PFSK-1 (cell line): ENCODE data around the gene PHF12.

Source experiments
- FOXP2 ChIP-seq: optimal IDR thresholded peaks from 2 replicates; pipeline ENCODE3; 2011; ENCODE audit warnings: borderline replicate concordance, control low read depth, inconsistent platforms; ENCODE audit not compliant: insufficient read depth; ENCODE audit errors: extremely low read length, extremely low read depth
- POLR2AphosphoS5 ChIP-seq: IDR thresholded peaks from 2 replicates; pipeline ENCODE4 v1.6.1; 2012; ENCODE audit warnings: low read depth, mild to moderate bottlenecking, control low read depth, low read length, moderate library complexity
- REST ChIP-seq, 2 experiments: IDR thresholded peaks; 2 replicates each; pipeline versions ENCODE4 v1.6.1 to v1.8.0; 2011 to 2012; ENCODE audit warnings: low read depth in 2 of 2, low read length in 2 of 2, control low read depth in 1 of 2, inconsistent platforms in 1 of 2, mild to moderate bottlenecking in 1 of 2, moderate library complexity in 1 of 2; ENCODE audit not compliant: insufficient read depth in 1 of 2
- SIN3A ChIP-seq: IDR thresholded peaks from 2 replicates; pipeline ENCODE4 v1.6.1; 2012; ENCODE audit warnings: mild to moderate bottlenecking, low read length, moderate library complexity, borderline replicate concordance; ENCODE audit not compliant: insufficient read depth
- TAF1 ChIP-seq: IDR thresholded peaks from 2 replicates; pipeline ENCODE4 v1.6.1; 2012; ENCODE audit warnings: low read length, control low read depth, borderline replicate concordance; ENCODE audit not compliant: insufficient read depth

PHF12 gene

GRCh38 chr17:28885951-28886350, 65.4 kb downstream of the PHF12 start:
- TF ChIP-seq TAF1 = no peak
- no peak for TF ChIP-seq FOXP2
- no peak for TF ChIP-seq SIN3A
- TF ChIP-seq REST (IDR thresholded peaks at IDR 0.05; ENCODE audit: insufficient read depth in 1 of 2, low read depth in 2 of 2, low read length in 2 of 2) = no peak
- no peak for TF ChIP-seq POLR2AphosphoS5

GRCh38 chr17:28885363-28885762, 66.0 kb downstream of the PHF12 start:
- no peak for TF ChIP-seq REST (IDR thresholded peaks at IDR 0.05; ENCODE audit: insufficient read depth in 1 of 2, low read depth in 2 of 2, low read length in 2 of 2)
- no peak for TF ChIP-seq FOXP2
- no peak for TF ChIP-seq POLR2AphosphoS5
- TF ChIP-seq SIN3A = no peak
- TF ChIP-seq TAF1 = no peak

- TF ChIP-seq SIN3A = no peak
- no peak; the same call in 1 of the 2 replicates for TF ChIP-seq POLR2AphosphoS5
- no peak for TF ChIP-seq TAF1
- TF ChIP-seq FOXP2 = no peak
- no peak for TF ChIP-seq REST (IDR thresholded peaks at IDR 0.05; ENCODE audit: insufficient read depth in 1 of 2, low read depth in 2 of 2, low read length in 2 of 2)
Observed at GRCh38 chr17:28883967-28884702, 67.2 kb downstream of the PHF12 start.

- no peak for TF ChIP-seq REST (IDR thresholded peaks at IDR 0.05; ENCODE audit: insufficient read depth in 1 of 2, low read depth in 2 of 2, low read length in 2 of 2)
- no peak for TF ChIP-seq SIN3A
- no peak for TF ChIP-seq FOXP2
- TF ChIP-seq POLR2AphosphoS5 = no peak
- no peak for TF ChIP-seq TAF1
Observed at GRCh38 chr17:28882154-28882895, 69.0 kb downstream of the PHF12 start.
